K562 (cell line): Measurements from ENCODE around the gene GPX2. TPM values are rescaled to one million over a fixed set of nuclear protein-coding genes. Genes with fewer than 3 reads are reported as not detected.

ENCODE experiments used
- ATAC-seq: fragments of 200-7000 bp; cut with Tn5 transposase; 3 replicates; pipeline ENCODE4 v1.9.1; 2020; ENCODE audit warnings: moderate library complexity
- BruUV-seq: library from RNA; stranded (reverse); fragments of 400-500 nt; replicated peaks from 2 replicates; lab custom pipeline; 2021; lab: Mats Ljungman, UMichigan
- CTCF ChIA-PET: fragments of 300-600 bp; formaldehyde crosslinking; extraction: SDS; loops from one replicate; lab custom pipeline; 2021; ENCODE audit warnings: low intra/inter-chr PET ratio; lab: Yijun Ruan, JAX
- POLR2A ChIA-PET: fragments of 300-600, 350-650 bp; sonication (Branson Sonifier 250); formaldehyde crosslinking; extraction: SDS; loops from one replicate; lab custom pipeline; 2021; ENCODE audit warnings: antibody characterized with exemption, inconsistent platforms; lab: Yijun Ruan, JAX
- DNase-seq, 4 experiments: peaks; one replicate each; pipeline versions ENCODE4 v3.0.0 to v3.0.0-alpha.2; 2011 to 2018; ENCODE audit warnings: low spot score in 3 of 4, mixed read lengths in 3 of 4; ENCODE audit errors: extremely low read depth in 1 of 4
- FAIRE-seq: peaks from 2 replicates; lab custom pipeline; 2011; peaks lifted over from hg19 to GRCh38; lab: Jason Lieb, UNC
- H2AFZ ChIP-seq: 2 replicates; pipeline ENCODE4 v1.6.0; 2011; ENCODE audit warnings: low read depth, low read length, control low read depth, inconsistent platforms
- H3K27ac ChIP-seq: fragments of 200-600 bp; 3 replicates; pipeline ENCODE4 v1.8.0; 2011; ENCODE audit warnings: low read depth, mild to moderate bottlenecking, control low read depth, inconsistent platforms, low read length, moderate library complexity, mixed read lengths; ENCODE audit errors: extremely low read depth
- H3K27me3 ChIP-seq, 2 experiments: fragments of 300-600 bp in 1 of 2; 2 replicates in 1 of 2; 3 replicates in 1 of 2; pipeline versions ENCODE4 v1.6.0 to v1.8.0; 2011; ENCODE audit warnings: inconsistent platforms in 2 of 2, low read length in 2 of 2, mild to moderate bottlenecking in 1 of 2, mixed read lengths in 1 of 2, moderate library complexity in 1 of 2; ENCODE audit not compliant: control insufficient read depth in 2 of 2, insufficient read depth in 2 of 2
- H3K36me3 ChIP-seq: fragments of 300-600 bp; 3 replicates; pipeline ENCODE4 v1.8.0; 2011; ENCODE audit warnings: mild to moderate bottlenecking, low read length, inconsistent platforms; ENCODE audit not compliant: control insufficient read depth, insufficient read depth
- H3K4me1 ChIP-seq, 2 experiments: fragments of 200-600 bp in 1 of 2; replicated peaks in 1 of 2; 2 replicates in 1 of 2; 3 replicates in 1 of 2; pipeline versions ENCODE4 v1.5.1 to v1.8.0; 2011; ENCODE audit warnings: inconsistent platforms in 2 of 2, low read length in 2 of 2, mild to moderate bottlenecking in 1 of 2, mixed read lengths in 1 of 2, moderate library complexity in 1 of 2; ENCODE audit not compliant: control insufficient read depth in 2 of 2, insufficient read depth in 2 of 2
- H3K4me2 ChIP-seq: 2 replicates; pipeline ENCODE4 v1.6.1; 2011; ENCODE audit warnings: low read length, control low read depth, inconsistent platforms, mixed read lengths; ENCODE audit not compliant: insufficient read depth
- H3K4me3 ChIP-seq: fragments of 200-600 bp; sonication (generic), shearing (Covaris generic); 2 replicates; pipeline ENCODE4 v1.5.1; 2016; ENCODE audit warnings: control low read depth, inconsistent platforms
- H3K79me2 ChIP-seq: fragments of 200-600 bp; 3 replicates; pipeline ENCODE4 v1.8.0; 2011; ENCODE audit warnings: low read length, inconsistent platforms; ENCODE audit not compliant: control insufficient read depth, insufficient read depth
- H3K9ac ChIP-seq, 2 experiments: 2 replicates each; pipeline versions ENCODE4 v1.6.0 to v1.6.1; 2011; ENCODE audit warnings: low read depth in 2 of 2, low read length in 2 of 2, control low read depth in 1 of 2, inconsistent platforms in 1 of 2, mild to moderate bottlenecking in 1 of 2, mixed read lengths in 1 of 2; ENCODE audit not compliant: insufficient read depth in 1 of 2
- H3K9me1 ChIP-seq: one replicate; pipeline ENCODE4 v1.6.0; 2011; ENCODE audit warnings: inconsistent platforms, mild to moderate bottlenecking, low read length, moderate library complexity; ENCODE audit not compliant: control insufficient read depth, insufficient read depth
- H3K9me3 ChIP-seq: replicated peaks from 2 replicates; pipeline ENCODE4 v1.5.1; 2011; ENCODE audit warnings: low read depth, low read length, inconsistent platforms; ENCODE audit not compliant: control insufficient read depth, insufficient read depth
- H4K20me1 ChIP-seq: replicated peaks from 2 replicates; pipeline ENCODE4 v1.6.1; 2011; ENCODE audit warnings: low read length, inconsistent platforms, mixed read lengths; ENCODE audit not compliant: control insufficient read depth, insufficient read depth
- CSDE1 ChIP-seq, 2 experiments: fragments of 450-650 bp; IDR thresholded peaks; 2 replicates each; pipeline ENCODE4 v1.6.1; 2016; ENCODE audit warnings: mild to moderate bottlenecking in 1 of 2
- FOSL1 ChIP-seq: fragments of 200-800 bp; sonication (Bioruptor generic); conservative IDR thresholded peaks from 2 replicates; pipeline ENCODE4 v1.6.1; 2016; ENCODE audit warnings: missing genetic modification characterization, missing compliant biosample characterization
- IRF9 ChIP-seq: fragments of 450-650 bp; IDR thresholded peaks from 2 replicates; pipeline ENCODE4 v1.6.1; 2016; ENCODE audit warnings: missing biosample characterization, missing genetic modification characterization
- MAFF ChIP-seq: IDR thresholded peaks from 2 replicates; pipeline ENCODE4 v1.6.1; 2012; ENCODE audit warnings: low read length, improper control_type of control experiment
- RFX1 ChIP-seq: fragments of 450-650 bp; IDR thresholded peaks from 2 replicates; pipeline ENCODE4 v1.6.1; 2016; ENCODE audit warnings: mild to moderate bottlenecking, moderate library complexity
- YY1 ChIP-seq, 3 experiments: IDR thresholded peaks; 2 replicates each; pipeline ENCODE4 v1.6.1; 2011; ENCODE audit warnings: low read length in 2 of 3, mild to moderate bottlenecking in 2 of 3, moderate library complexity in 2 of 3, borderline replicate concordance in 1 of 3, control low read depth in 1 of 3, low read depth in 1 of 3; ENCODE audit not compliant: insufficient read depth in 3 of 3, insufficient replicate concordance in 2 of 3, control insufficient read depth in 1 of 3, insufficient read length in 1 of 3; ENCODE audit errors: extremely low read depth in 1 of 3
- ZBTB9 ChIP-seq: fragments of 450-650 bp; formaldehyde crosslinking; IDR thresholded peaks from 2 replicates; pipeline ENCODE4 v1.4.0; 2020; ENCODE audit warnings: mild to moderate bottlenecking, moderate library complexity
- ZEB2 ChIP-seq: fragments of 450-650 bp; IDR thresholded peaks from 2 replicates; pipeline ENCODE4 v1.6.1; 2016
- ZNF395 ChIP-seq: fragments of 200-800 bp; sonication (Bioruptor generic); IDR thresholded peaks from 2 replicates; pipeline ENCODE4 v1.6.1; 2017; ENCODE audit warnings: missing genetic modification characterization, missing compliant biosample characterization
- WGBS: fragments of 100-300 bp; shearing (Covaris generic); methylation state at CpG from one replicate; pipeline ENCODE4 v1.1.6; 2016; ENCODE audit warnings: low coverage, mixed read lengths; ENCODE audit not compliant: insufficient coverage; ENCODE audit errors: missing lambda C conversion rate; 5-methylcytosine and 5-hydroxymethylcytosine counted together
- in situ Hi-C: fragments of 300-500 bp; cut with MboI; formaldehyde crosslinking; loops from 4 replicates; pipeline ENCODE4 v1.15.0; 2018; ENCODE audit warnings: inconsistent platforms, mixed read lengths
- intact Hi-C: fragments of 100-400 bp; cut with micrococcal nuclease; formaldehyde crosslinking; loops from 2 replicates; pipeline ENCODE4 v1.14.2; 2022
- polyA plus RNA-seq, 8 experiments: library from polyadenylated mRNA; depleted of rRNA in 4 of 8; stranded (reverse) in 5 of 8; unstranded in 3 of 8; fragments of >200 nt; fragmentation: Nextera tagmentation in 2 of 8; fragmentation: Illumina TruSeq in 1 of 8; extraction: Ambion mirVana in 2 of 8; extraction: Trizol in 1 of 8; gene quantifications; 2 replicates each; pipeline versions ENCODE4 v1.2.1 to v1.2.3, GENCODE V29; 2011 to 2014; ENCODE audit warnings: inconsistent platforms in 1 of 8, missing spikeins in 1 of 8
- total RNA-seq, 7 experiments: library from RNA; depleted of rRNA in 6 of 7; stranded (reverse); fragments of >200 nt in 6 of 7; fragmentation: Illumina TruSeq in 2 of 7; extraction: Trizol in 2 of 7; gene quantifications; 2 replicates each; pipeline versions ENCODE4 v1.2.1 to v1.2.3, GENCODE V29; 2011 to 2021; ENCODE audit warnings: low replicate concordance in 1 of 7
- TF ChIP-seq, protein P1 (sequence below), 2 experiments: fragments of 450-650 bp; IDR thresholded peaks; 2 replicates each; pipeline ENCODE4 v1.6.1; 2016

Gene GPX2
- total and polyA plus RNA-seq, 9 of the 15 experiments (the other 6 are each of a cell fraction or from before 2014, with no cell fraction given): 0.24 TPM; not detected in 8

DNA sequence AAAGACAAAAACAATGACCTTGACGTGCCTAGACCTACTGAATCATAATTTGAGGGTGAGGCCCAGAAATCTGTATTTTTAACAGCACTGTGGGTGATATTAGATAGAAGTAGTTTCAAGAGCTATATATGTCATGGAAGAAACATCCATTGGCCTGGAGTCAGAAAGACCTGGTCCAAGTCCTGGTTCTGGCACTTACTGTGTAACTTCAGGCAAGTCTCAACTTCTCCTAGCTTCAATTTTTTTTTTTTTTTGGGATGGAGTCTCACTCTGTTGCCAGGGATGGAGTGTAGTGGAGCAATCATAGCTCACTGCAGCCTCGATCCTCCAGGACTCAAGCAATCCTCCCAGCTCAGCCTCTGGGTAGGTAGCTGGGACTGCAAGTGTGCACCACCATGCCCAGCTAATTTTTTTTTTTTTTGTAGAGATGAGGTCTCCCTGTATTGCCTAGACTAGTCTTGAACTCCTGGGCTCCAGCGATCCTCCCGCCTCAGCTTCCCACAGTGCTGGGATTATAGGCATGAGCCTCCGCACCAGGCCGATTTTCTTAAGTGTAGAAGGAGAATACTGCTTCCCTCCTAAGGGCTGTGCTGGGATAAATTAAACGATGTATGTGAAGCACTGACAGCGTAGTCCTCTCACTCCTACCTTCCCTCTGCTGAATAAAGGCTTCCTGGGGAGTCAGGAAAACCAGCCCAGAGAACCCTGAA lies 14.3 kb upstream of the GPX2 start:
- no TSS peak for BruUV-seq
- 45% methylated on average over 8 of the region's 8 CpGs for WGBS
- Histone ChIP-seq H3K36me3 (no peaks in the 10 kb centered on the region), H3K9me3 (no peaks in the 10 kb centered on the region), H3K79me2 (no peaks in the 10 kb centered on the region), H3K9me1 (peaks cover 5% of the 10 kb centered on the region), H3K9ac (no peak overlapping the region), H4K20me1 (peaks cover 6% of the 10 kb centered on the region), H3K27me3 (peaks cover 0 to 5% of the 10 kb centered on the region in 2 experiments; a peak in 1 of 5 replicates), H3K4me2 (no peak overlapping the region), H2AFZ (no peak overlapping the region), H3K4me3 (no peak overlapping the region), H3K4me1 (peaks cover 0 to 3% of the 10 kb centered on the region in 2 experiments; a peak in 2 of 5 replicates), H3K27ac (no peak overlapping the region)
- ATAC-seq (no peak), FAIRE-seq (no peak), DNase-seq (no peak)
- in situ Hi-C loops (no loop called here), intact Hi-C loops (no loop called here)
- ChIA-PET CTCF (no interaction called here), POLR2A (interaction anchor here (0.6 to 2.2 kb wide), 2 partner anchors 12 to 243 kb away, joined by 3 to 5 read pairs; no protein-coding TSS in a partner anchor)
- TF ChIP-seq MAFF: no peak
- TF ChIP-seq, protein P1, sequence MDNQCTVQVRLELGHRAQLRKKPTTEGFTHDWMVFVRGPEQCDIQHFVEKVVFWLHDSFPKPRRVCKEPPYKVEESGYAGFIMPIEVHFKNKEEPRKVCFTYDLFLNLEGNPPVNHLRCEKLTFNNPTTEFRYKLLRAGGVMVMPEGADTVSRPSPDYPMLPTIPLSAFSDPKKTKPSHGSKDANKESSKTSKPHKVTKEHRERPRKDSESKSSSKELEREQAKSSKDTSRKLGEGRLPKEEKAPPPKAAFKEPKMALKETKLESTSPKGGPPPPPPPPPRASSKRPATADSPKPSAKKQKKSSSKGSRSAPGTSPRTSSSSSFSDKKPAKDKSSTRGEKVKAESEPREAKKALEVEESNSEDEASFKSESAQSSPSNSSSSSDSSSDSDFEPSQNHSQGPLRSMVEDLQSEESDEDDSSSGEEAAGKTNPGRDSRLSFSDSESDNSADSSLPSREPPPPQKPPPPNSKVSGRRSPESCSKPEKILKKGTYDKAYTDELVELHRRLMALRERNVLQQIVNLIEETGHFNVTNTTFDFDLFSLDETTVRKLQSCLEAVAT (IDR thresholded peaks at IDR 0.05): no peak
- no peak for TF ChIP-seq ZNF395 (CRISPR knock-in tag)
- no peak for TF ChIP-seq RFX1
- TF ChIP-seq ZEB2: no peak
- no peak for TF ChIP-seq CSDE1 (IDR thresholded peaks at IDR 0.05)
- TF ChIP-seq IRF9 (tag): no peak
- no peak for TF ChIP-seq FOSL1 (tag)
- TF ChIP-seq ZBTB9 (CRISPR knock-in tag): no peak
- TF ChIP-seq YY1 (IDR thresholded peaks at IDR 0.05; ENCODE audit: borderline replicate concordance in 1 of 3, control insufficient read depth in 1 of 3, extremely low read depth in 1 of 3, insufficient read depth in 3 of 3, insufficient read length in 1 of 3, insufficient replicate concordance in 2 of 3, low read depth in 1 of 3, low read length in 2 of 3): no peak
